Activated naive CD4-positive, alpha-beta T cell treated with anti-CD3 and anti-CD28 coated beads for 36 hours (primary cell): ENCODE measurements around the gene SPOPL. TPM values are rescaled to one million over a fixed set of nuclear protein-coding genes. Genes with fewer than 3 reads are reported as not detected.
"Not testable (repeated sequence)": the region's sequence is repeated elsewhere in the genome, so short reads cannot be mapped to it uniquely, and the experiment has no call there.

Experiments used
- CTCF ChIA-PET: fragments of 350-600 bp; sonication (Branson Sonifier 250); formaldehyde crosslinking; loops from one replicate; lab custom pipeline; 2021; ENCODE audit warnings: antibody characterized with exemption; lab: Charles Lee
- DNase-seq: peaks from one replicate; pipeline ENCODE4 v3.0.0-alpha.2; 2020
- H3K27ac Mint-ChIP-seq: one replicate; pipeline ENCODE4 v1.8.0; 2021; ENCODE audit warnings: mild to moderate bottlenecking, mixed read lengths
- H3K27me3 Mint-ChIP-seq: one replicate; pipeline ENCODE4 v1.8.0; 2021; ENCODE audit warnings: low read depth, mixed read lengths
- H3K36me3 Mint-ChIP-seq: one replicate; pipeline ENCODE4 v1.8.0; 2021; ENCODE audit warnings: low read depth, mixed read lengths
- H3K4me1 Mint-ChIP-seq: one replicate; pipeline ENCODE4 v1.8.0; 2021; ENCODE audit warnings: low read depth, mixed read lengths
- H3K4me3 Mint-ChIP-seq: one replicate; pipeline ENCODE4 v1.8.0; 2021; ENCODE audit warnings: mild to moderate bottlenecking, moderate library complexity, mixed read lengths
- H3K9me3 Mint-ChIP-seq: one replicate; pipeline ENCODE4 v1.8.0; 2021; ENCODE audit warnings: mixed read lengths
- intact Hi-C: fragments of 100-400 bp; cut with micrococcal nuclease; formaldehyde crosslinking; loops from one replicate; pipeline ENCODE4 v1.15.1; 2023
- total RNA-seq, 2 experiments: library from RNA; stranded (reverse); gene quantifications; one replicate each; pipeline ENCODE4 v1.2.3, GENCODE V29; 2021

SPOPL gene
- total RNA-seq, 2 experiments from 2014 or later: 8.4 to 8.7 TPM

DNA sequence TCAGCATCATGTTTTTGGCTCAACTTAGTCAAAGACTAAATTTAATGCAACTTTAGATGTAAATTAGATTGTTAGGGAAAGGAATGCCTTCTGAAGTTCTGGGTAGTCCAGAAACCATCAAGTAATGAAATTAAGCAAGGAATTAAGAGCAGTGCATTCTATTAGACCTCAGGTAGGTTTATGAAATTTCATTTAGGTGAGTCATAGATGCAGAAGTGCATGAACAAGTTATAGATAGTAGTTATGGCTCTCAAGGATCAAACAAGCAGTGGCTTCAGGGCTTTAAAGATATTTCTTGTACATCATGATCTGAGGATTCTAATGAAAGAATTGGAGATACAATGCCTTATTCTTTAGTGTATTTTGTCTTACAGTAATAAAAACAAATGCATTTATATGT, 25.4 kb upstream of the SPOPL start:
- Mint-ChIP-seq H3K27me3 (peaks cover 7% of the 10 kb centered on the region), H3K9me3 (no peaks in the 10 kb centered on the region), H3K36me3 (no peaks in the 10 kb centered on the region), H3K4me1 (no peaks in the 10 kb centered on the region), H3K27ac (no peak overlapping the region), H3K4me3 (no peak overlapping the region)
- DNase-seq: no peak
- CTCF ChIA-PET: interaction anchor here (0.8 kb wide), 1 partner anchor 352 kb away, joined by 3 read pairs; no protein-coding TSS in a partner anchor
- intact Hi-C loops: no loop called here

DNA sequence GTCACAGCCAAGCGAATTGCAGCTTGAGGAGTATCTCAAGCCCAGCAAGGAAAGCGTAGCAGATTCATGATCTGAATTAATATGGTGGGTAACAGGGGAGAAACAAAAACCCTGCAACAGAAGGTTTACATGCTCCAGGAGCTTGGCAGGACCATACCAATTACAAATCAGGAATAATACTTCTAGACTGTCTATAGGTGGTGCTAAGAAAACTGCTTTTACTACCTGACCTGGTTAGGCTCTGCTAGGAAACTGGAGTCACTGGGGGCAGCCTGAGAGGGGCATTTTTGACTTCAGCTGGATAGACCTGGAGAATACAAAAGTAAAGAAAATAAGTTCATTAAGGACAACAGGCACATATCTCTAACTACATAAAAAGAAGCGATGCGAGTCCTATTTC, 24.6 kb upstream of the SPOPL start:
- H3K4me1 Mint-ChIP-seq: no peaks in the 10 kb centered on the region
- H3K27me3 Mint-ChIP-seq: peaks cover 8% of the 10 kb centered on the region
- no peak for DNase-seq
- no peaks in the 10 kb centered on the region for H3K36me3 Mint-ChIP-seq
- no peaks in the 10 kb centered on the region for H3K9me3 Mint-ChIP-seq
- intact Hi-C loops: loop anchor here (1.0 kb wide), 1 partner anchor 350 kb away; no protein-coding TSS in a partner anchor
- no peak overlapping the region for H3K27ac Mint-ChIP-seq
- CTCF ChIA-PET: interaction anchor here (0.8 kb wide), 1 partner anchor 351 kb away, joined by 3 read pairs; no protein-coding TSS in a partner anchor
- H3K4me3 Mint-ChIP-seq: no peak overlapping the region

DNA sequence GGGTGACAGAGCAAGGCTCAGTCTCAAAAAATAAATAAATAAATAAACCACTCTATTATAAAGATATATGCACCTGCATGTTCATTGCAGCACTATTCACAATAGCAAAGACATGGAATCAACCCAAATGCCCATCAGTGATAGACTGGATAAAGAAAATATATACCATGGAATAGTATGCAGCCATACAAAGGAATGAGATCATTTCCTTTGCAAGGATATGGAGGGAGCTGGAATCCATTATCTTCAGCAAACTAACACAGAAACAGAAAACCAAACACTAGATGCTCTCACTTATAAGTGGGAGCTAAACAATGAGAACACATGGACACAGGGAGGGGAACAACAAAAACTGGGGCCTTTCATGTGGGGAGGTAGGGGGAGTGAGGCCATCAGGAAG, 18.8 kb upstream of the SPOPL start:
- DNase-seq, H3K4me1 Mint-ChIP-seq, H3K4me3 Mint-ChIP-seq, H3K27ac Mint-ChIP-seq, H3K36me3 Mint-ChIP-seq, CTCF ChIA-PET, H3K27me3 Mint-ChIP-seq, H3K9me3 Mint-ChIP-seq: not testable (repeated sequence)
- intact Hi-C loops: loop anchor here (10.0 kb wide), 1 partner anchor 232 kb away; no protein-coding TSS in a partner anchor

DNA sequence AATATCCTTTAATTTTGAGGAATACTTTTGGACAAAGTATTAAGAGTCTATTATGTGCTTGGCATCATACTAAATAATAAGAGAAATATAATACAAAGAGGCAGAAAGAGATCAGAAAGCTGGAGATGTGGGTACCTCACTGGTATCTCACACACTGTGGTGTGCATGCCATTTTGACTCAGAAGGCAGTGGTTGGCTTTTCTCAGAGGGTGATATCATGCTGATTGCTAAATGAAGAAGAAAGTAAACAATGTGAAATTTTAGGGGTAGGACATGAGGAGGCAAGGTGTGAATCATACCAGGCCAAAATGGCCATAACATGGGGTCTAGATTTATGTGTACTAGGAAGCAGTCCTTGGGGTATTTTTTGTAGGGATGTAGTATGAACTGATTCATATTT, 16.6 kb upstream of the SPOPL start:
- H3K36me3 Mint-ChIP-seq: peaks cover 4% of the 10 kb centered on the region
- H3K4me1 Mint-ChIP-seq: no peaks in the 10 kb centered on the region
- intact Hi-C loops: loop anchor here (5.0 to 10.0 kb wide), 2 partner anchors 230 to 302 kb away; no protein-coding TSS in a partner anchor
- H3K4me3 Mint-ChIP-seq: no peak overlapping the region
- H3K9me3 Mint-ChIP-seq: peaks cover 3% of the 10 kb centered on the region
- CTCF ChIA-PET: no interaction called here
- no peak overlapping the region for H3K27ac Mint-ChIP-seq
- no peak for DNase-seq
- H3K27me3 Mint-ChIP-seq: peaks cover 4% of the 10 kb centered on the region

DNA sequence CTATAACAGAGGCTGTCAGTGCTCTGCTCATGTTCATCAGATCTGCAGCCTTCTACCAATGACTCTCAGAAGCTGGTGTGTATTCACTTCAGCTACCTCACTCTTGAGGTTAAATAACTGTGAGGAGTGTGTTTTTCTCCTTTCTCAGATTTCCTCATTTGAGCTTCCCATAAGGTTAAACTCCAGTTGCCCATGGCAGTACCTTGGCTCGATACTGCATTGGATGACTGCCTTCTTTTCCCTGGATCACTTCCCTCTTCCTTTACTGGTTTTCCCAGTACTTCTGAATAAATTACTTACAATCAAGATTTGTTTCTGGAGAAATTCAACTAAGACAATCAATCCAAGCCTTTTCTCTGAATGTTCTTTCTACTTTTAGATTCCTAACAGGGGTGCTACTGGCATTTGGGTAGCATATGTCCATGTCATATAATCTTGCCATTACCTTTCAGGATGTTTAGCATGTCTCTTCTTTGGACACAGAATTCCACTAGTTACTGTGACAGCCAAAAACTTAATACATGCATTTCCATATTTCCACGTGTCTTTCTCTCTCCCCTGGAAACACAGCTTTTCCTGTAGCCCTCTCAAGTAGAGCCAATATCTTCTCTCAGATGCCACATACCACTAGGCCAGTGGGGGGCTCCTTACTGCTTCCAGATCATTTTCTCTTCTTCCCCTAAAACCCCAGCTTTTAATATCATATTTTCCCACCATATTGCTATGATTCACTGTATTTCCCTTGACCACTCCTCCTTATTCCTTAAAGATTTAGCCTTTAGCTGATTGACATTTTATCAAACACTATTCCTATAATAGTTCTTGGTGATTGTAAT, 15.0 kb upstream of the SPOPL start:
- H3K4me3 Mint-ChIP-seq: no peak overlapping the region
- no peaks in the 10 kb centered on the region for H3K4me1 Mint-ChIP-seq
- peaks cover 4% of the 10 kb centered on the region for H3K36me3 Mint-ChIP-seq
- no peaks in the 10 kb centered on the region for H3K27me3 Mint-ChIP-seq
- H3K9me3 Mint-ChIP-seq: peaks cover 3% of the 10 kb centered on the region
- CTCF ChIA-PET: no interaction called here
- H3K27ac Mint-ChIP-seq: no peak overlapping the region
- DNase-seq: no peak
- intact Hi-C loops: loop anchor here (5.0 to 10.0 kb wide), 2 partner anchors 228 to 301 kb away; no protein-coding TSS in a partner anchor

DNA sequence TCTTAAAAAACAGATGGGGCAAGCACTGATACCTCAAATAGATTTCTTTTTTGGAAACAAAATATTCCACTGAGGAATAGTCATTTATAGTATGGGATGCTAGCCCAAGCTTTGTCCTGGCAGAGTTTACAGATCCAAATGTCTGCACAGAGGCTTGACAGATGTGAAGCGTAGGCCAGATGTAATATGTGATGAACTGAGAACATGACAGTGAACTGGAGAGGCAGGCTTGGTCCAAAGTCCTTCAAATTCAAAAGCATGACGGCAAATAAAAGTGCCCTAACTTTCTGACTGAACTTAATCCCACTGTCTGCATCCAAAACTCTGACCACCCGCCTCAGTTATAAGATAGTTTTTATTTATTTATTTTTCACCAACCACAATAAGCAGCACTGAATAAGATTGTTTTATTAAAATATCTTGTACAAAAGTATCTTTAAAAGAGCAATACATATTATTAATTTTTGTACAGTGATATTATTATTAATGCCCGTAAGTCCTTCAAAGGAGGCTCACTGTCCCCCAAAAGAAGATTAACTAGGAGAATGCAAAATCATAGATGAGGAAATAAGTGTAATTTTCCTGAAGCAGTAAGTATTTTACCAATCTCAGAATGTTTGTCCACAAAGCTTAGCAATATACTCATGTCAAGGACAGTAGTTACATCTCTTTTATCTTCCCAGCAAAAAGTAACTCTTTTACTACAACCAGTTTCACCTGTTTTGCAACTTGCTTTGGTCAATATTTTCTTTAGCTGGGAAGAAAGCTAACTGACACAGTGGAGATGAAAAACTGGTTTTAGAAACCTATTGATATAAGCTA, 10.7 kb upstream of the SPOPL start:
- CTCF ChIA-PET: interaction anchor here (1.1 kb wide), 1 partner anchor 24 kb away, joined by 4 read pairs; no protein-coding TSS in a partner anchor
- intact Hi-C loops: no loop called here
- Mint-ChIP-seq H3K27me3 (no peaks in the 10 kb centered on the region), H3K27ac (no peak overlapping the region), H3K36me3 (peaks cover 7% of the 10 kb centered on the region), H3K9me3 (no peaks in the 10 kb centered on the region), H3K4me3 (no peak overlapping the region), H3K4me1 (peaks cover 5% of the 10 kb centered on the region)
- DNase-seq: no peak

DNA sequence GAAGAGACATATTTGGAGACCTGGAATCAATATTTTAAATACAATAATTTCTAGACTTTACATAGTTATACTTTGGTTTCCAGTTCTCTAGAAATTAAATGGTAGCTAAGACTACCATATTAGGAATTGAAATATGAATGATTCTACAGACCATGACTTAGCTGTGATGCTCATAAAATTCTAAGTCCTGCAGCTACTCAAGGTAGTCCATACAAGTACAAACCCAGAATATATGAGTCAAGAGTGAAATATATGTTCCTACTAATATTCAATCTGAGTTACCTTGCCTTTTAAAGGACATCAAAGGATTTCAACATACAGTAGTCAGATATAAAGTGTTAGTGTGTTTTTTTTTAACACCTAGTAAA, 10.1 kb upstream of the SPOPL start:
- no peak for DNase-seq
- peaks cover 8% of the 10 kb centered on the region for H3K36me3 Mint-ChIP-seq
- no peak overlapping the region for H3K27ac Mint-ChIP-seq
- no peaks in the 10 kb centered on the region for H3K9me3 Mint-ChIP-seq
- H3K4me1 Mint-ChIP-seq: peaks cover 5% of the 10 kb centered on the region
- no peak overlapping the region for H3K4me3 Mint-ChIP-seq
- H3K27me3 Mint-ChIP-seq: no peaks in the 10 kb centered on the region
- intact Hi-C loops: no loop called here
- CTCF ChIA-PET: interaction anchor here (1.1 kb wide), 1 partner anchor 24 kb away, joined by 4 read pairs; no protein-coding TSS in a partner anchor

DNA sequence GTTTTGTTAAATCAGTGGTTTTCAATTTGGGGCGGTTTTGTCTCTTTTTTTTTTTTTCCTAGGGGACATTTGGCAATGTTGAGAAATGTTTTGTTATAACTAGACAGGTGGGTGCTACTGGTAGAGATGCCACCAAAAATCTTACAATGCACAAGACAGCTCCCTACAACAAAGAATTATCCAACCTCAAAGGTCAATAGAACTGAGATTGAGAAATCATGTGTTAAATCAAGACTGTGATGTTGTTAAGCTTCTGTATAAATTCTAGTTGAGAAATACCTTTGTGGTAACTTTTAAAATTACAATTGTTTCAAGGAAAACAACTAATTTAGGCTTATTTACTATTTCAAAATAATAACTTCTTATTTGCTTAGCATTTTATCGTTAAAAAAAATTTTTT, 9.4 kb upstream of the SPOPL start:
- Mint-ChIP-seq H3K36me3 (peaks cover 8% of the 10 kb centered on the region), H3K27me3 (no peaks in the 10 kb centered on the region), H3K4me3 (no peak overlapping the region), H3K27ac (no peak overlapping the region), H3K4me1 (peaks cover 5% of the 10 kb centered on the region), H3K9me3 (no peaks in the 10 kb centered on the region)
- intact Hi-C loops: no loop called here
- no peak for DNase-seq
- CTCF ChIA-PET: interaction anchor here (1.1 kb wide), 1 partner anchor 23 kb away, joined by 4 read pairs; no protein-coding TSS in a partner anchor

DNA sequence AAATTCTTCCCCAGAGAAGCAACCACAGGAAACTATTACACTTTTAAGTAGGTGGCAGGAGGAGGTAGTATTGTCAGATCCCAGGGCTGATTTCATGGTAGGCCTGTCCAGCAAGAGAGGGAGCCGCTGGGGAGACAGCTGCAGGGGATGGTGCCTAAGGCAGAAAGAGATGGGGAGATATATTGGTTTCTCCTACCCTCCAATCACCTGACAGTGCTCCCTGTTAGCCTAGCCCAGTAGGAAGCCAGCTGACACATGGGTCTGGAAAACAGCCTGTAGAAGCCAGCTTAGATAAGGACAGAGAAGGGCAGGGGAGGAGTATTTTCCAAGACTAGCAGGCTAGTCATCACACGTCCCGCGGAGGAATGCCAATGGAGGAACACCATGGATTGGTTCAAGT, 8.2 kb upstream of the SPOPL start:
- H3K27me3 Mint-ChIP-seq: no peaks in the 10 kb centered on the region

DNA sequence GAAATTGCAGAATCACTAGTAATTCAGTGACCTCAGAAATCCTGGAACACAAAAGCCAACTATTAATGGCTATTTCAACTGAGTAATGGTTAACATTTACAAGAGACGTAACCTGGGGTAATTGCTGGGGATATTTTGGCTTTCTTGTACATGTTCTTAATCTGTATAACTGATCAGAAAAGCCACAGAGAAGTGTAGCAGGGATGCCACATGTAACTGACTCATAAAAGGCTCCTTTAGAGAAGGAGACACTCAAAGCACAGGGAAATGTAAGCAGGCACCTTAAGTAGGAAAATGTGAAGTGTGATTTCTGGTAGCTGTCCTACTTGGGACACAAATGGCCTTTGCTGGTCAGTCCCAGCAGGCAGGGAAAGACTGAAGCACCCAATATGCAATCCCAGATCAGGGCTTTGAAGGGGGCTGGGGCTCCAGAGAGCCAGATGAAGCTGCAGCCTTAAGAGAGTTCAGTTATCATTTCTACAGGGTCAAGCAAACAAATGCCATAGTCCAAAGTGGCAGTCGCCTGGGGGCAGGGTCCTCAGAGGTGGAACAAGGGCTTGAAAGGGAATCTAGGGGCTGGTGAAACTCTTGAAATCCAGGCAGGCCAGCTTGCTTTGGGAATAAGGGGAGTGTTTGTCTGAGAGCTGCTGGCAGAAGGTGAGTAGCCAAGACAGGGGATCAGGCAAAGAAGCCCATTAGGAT, 7.2 kb upstream of the SPOPL start:
- Mint-ChIP-seq H3K27me3 (no peaks in the 10 kb centered on the region), H3K4me1 (peaks cover 5% of the 10 kb centered on the region), H3K27ac (no peak overlapping the region), H3K9me3 (no peaks in the 10 kb centered on the region), H3K36me3 (peaks cover 9% of the 10 kb centered on the region), H3K4me3 (no peak overlapping the region)
- CTCF ChIA-PET: no interaction called here
- intact Hi-C loops: no loop called here
- no peak for DNase-seq

More for the DNA sequence above, 8.2 kb upstream of the SPOPL start:
- Mint-ChIP-seq H3K4me3 (no peak overlapping the region), H3K9me3 (no peaks in the 10 kb centered on the region), H3K36me3 (peaks cover 9% of the 10 kb centered on the region), H3K27ac (no peak overlapping the region), H3K4me1 (peaks cover 5% of the 10 kb centered on the region)
- no peak for DNase-seq
- intact Hi-C loops: no loop called here
- CTCF ChIA-PET: no interaction called here

DNA sequence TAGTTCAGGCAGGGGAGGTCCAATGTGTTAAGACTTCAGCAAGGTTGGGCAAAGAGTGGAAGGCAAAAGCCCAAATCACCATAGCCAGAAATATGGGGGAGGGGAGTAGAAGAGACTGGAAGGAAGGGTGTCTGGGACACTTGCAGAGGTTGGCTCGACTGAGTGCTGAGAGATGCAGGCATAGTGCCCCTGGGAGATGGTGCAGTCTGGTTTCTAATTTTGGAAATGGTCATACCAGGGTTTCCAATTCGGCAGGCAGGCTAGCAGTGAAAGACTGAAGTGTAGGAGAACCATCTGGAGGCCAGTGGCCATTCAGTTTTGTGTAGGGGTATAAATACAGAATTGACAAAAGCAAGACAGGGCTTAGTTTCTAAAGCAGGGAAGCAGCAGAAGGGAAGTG, 6.2 kb upstream of the SPOPL start:
- no peak overlapping the region for H3K4me3 Mint-ChIP-seq
- H3K27me3 Mint-ChIP-seq: no peaks in the 10 kb centered on the region
- H3K4me1 Mint-ChIP-seq: peaks cover 8% of the 10 kb centered on the region
- H3K27ac Mint-ChIP-seq: no peak overlapping the region
- peaks cover 12% of the 10 kb centered on the region for H3K36me3 Mint-ChIP-seq
- intact Hi-C loops: no loop called here
- CTCF ChIA-PET: no interaction called here
- no peak for DNase-seq
- H3K9me3 Mint-ChIP-seq: no peaks in the 10 kb centered on the region

DNA sequence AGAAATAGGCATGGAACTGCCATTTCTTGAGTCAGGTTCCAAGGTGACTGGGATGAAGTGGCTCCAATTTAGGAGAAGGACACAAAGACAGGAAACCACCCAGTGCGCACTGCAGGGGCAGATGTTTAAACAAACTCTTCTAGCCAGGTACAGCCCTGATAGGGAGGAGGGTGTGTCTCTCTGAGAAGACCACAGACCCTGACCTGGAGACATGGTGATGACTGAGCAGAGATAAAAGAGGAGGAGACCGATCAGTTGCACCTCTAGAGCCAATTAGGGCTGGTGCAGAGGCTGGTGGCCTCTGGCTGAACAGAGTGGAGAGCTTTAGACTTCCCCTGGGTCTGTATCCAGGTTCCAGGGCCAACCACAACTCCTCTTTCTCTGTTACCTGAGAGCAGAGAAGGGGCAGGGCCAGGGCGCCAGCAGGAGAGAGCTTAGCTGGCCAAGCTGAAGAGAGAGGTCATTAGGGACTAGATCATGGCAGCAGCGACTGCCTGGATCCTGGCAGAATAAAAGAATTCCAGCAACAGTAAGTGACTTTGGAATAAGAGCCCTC, 5.4 kb upstream of the SPOPL start:
- CTCF ChIA-PET: no interaction called here
- Mint-ChIP-seq H3K9me3 (no peaks in the 10 kb centered on the region), H3K36me3 (peaks cover 14% of the 10 kb centered on the region), H3K4me1 (peaks cover 12% of the 10 kb centered on the region), H3K27ac (no peak overlapping the region), H3K4me3 (no peak overlapping the region), H3K27me3 (no peaks in the 10 kb centered on the region)
- no peak for DNase-seq
- intact Hi-C loops: no loop called here
